ENCODE results near the gene CBL. TPM values are rescaled to one million over a fixed set of nuclear protein-coding genes. Genes with fewer than 3 reads are reported as not detected.

CBL gene
- total RNA-seq, 1 donor from 2014 or later = 39.0 TPM

DNA sequence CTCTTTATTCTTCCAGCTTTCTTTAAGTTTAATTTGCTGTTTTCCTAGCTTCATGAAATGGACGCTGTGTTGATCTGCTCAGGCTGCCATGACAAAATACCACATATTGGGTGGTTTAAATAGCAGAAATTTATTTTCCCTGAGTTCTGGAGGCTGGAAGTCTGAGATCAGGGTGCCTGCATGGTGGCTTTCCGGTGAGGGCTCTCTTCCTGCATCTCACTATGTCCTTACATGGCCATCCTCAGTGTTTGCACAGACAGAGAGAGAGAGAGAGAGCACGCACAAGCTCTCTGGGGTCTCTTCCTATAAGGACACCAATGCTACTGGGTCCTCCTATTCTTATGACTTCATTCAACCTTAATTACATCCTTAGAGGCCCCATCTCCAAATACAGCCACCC, 82.1 kb downstream of the CBL start:
- Histone ChIP-seq H3K9me3 (peaks cover 10% of the 10 kb centered on the region), H3K27me3 (ENCODE audit: low read depth) (no peaks in the 10 kb centered on the region), H3K4me1 (peaks cover 7% of the 10 kb centered on the region), H3K4me3 (no peak overlapping the region), H3K36me3 (peaks cover 64% of the 10 kb centered on the region), H3K27ac (no peak overlapping the region)
- DNase-seq (no peak), ATAC-seq (no peak)
- intact Hi-C loops (cut with DNase I) = no loop called here
- TF ChIP-seq, protein P1, sequence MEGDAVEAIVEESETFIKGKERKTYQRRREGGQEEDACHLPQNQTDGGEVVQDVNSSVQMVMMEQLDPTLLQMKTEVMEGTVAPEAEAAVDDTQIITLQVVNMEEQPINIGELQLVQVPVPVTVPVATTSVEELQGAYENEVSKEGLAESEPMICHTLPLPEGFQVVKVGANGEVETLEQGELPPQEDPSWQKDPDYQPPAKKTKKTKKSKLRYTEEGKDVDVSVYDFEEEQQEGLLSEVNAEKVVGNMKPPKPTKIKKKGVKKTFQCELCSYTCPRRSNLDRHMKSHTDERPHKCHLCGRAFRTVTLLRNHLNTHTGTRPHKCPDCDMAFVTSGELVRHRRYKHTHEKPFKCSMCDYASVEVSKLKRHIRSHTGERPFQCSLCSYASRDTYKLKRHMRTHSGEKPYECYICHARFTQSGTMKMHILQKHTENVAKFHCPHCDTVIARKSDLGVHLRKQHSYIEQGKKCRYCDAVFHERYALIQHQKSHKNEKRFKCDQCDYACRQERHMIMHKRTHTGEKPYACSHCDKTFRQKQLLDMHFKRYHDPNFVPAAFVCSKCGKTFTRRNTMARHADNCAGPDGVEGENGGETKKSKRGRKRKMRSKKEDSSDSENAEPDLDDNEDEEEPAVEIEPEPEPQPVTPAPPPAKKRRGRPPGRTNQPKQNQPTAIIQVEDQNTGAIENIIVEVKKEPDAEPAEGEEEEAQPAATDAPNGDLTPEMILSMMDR (IDR thresholded peaks at IDR 0.05) = no peak

DNA sequence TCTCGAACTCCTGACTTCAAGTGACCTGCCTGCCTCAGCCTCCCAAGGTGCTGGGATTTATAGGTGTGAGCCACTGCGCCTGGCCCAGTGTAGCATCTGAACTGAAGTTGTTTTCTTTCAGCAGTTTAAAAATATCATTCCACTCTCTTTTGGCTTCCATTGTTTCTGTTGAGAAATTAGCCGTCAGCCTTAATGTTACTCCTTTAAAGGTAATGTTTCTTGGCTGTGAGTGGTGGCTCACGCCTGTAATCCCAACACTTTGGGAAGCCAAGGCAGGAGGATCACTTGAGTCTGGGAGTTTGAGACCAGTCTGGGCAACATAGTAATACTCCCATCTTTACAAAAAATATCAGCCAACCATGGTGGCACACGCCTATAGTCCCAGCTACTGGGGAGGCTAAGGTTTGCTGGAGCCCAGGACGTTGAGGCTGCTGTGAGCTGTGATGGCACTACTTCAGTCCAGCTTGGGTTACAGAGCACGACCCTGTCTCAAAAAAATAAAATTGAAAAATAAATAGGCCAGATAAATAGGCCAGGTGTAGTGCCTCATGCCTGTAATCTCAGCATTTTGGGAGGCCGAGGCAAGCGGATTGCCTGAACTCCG, 84.9 kb downstream of the CBL start:
- peaks cover 10% of the 10 kb centered on the region for H3K9me3 ChIP-seq
- no peaks in the 10 kb centered on the region for H3K27me3 ChIP-seq (ENCODE audit: low read depth)
- peaks cover 61% of the 10 kb centered on the region for H3K36me3 ChIP-seq
- H3K4me1 ChIP-seq = no peaks in the 10 kb centered on the region
- H3K27ac ChIP-seq = no peak overlapping the region
- DNase-seq (no peak), ATAC-seq (no peak)
- intact Hi-C loops (cut with DNase I) = no loop called here
- TF ChIP-seq, protein P1 (IDR thresholded peaks at IDR 0.05) = no peak
- no peak overlapping the region for H3K4me3 ChIP-seq

DNA sequence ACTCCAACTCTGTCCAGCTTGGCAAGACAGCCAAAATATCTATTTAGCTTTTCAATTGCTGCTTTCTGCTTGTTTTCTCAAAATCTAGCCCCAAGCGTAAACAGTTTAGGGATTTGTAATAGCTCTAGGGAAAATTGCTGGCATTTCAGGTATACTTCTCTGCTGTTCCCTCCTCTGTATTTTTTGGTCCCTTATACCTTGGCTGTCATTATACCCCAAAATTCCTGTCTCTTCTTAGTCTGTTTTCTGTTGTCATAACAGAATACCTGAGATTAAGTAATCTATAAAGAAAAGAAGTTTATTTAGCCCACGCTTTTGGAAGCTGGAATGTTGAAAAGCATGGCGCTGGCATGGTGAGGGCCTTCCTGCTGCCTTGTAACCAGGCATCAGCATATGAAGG, 87.3 kb downstream of the CBL start:
- ATAC-seq (no peak), DNase-seq (no peak)
- Histone ChIP-seq H3K27ac (no peak overlapping the region), H3K36me3 (peaks cover 55% of the 10 kb centered on the region), H3K4me1 (no peaks in the 10 kb centered on the region), H3K27me3 (ENCODE audit: low read depth) (no peaks in the 10 kb centered on the region), H3K9me3 (peaks cover 10% of the 10 kb centered on the region), H3K4me3 (no peak overlapping the region)
- TF ChIP-seq, protein P1 (IDR thresholded peaks at IDR 0.05) = no peak
- intact Hi-C loops (cut with DNase I) = no loop called here

DNA sequence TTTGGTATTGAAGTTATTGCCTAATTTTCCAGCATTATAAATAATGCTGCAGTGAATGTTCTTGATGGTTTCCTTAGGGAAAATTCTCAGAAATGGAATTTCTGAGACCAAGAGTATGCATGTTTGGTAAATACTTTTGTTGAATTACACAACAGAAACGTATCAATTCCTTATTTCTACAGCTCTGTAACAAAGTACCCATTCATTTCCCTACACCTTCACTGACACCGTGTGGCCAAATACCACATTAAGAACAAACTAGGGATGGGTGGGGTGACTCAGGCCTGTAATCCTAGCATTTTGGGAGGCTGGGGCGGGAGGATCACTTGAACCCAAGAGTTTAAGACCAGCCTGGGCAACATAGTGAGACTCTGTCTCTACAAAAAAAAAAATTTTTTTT, 89.0 kb downstream of the CBL start:
- H3K4me1 ChIP-seq = no peaks in the 10 kb centered on the region
- intact Hi-C loops (cut with DNase I) = no loop called here
- peaks cover 61% of the 10 kb centered on the region for H3K36me3 ChIP-seq
- peaks cover 10% of the 10 kb centered on the region for H3K9me3 ChIP-seq
- no peak overlapping the region for H3K4me3 ChIP-seq
- H3K27ac ChIP-seq = no peak overlapping the region
- DNase-seq (no peak), ATAC-seq (no peak)
- TF ChIP-seq, protein P1 (IDR thresholded peaks at IDR 0.05) = no peak
- H3K27me3 ChIP-seq (ENCODE audit: low read depth) = no peaks in the 10 kb centered on the region

DNA sequence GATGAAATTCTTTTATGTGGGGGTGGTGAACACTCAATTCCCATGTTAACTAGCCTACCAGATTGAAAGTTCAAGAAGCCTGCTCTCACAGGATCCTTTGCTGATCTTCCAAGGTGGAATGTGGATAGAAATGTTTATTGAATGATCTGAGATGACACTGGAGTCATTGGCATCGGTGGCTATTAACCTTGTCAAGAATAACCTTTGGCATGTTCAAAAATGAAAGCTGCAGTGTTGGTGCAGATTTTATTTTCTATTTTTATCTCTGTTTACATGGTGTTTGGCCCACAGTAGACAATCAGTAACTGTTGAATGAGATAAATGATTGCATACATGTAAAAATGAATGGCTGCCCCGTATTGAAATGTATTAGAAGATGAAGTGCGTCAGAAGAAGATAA, 91.8 kb downstream of the CBL start:
- Histone ChIP-seq H3K9me3 (no peaks in the 10 kb centered on the region), H3K4me3 (no peak overlapping the region), H3K27ac (no peak overlapping the region), H3K36me3 (peaks cover 75% of the 10 kb centered on the region), H3K27me3 (ENCODE audit: low read depth) (no peaks in the 10 kb centered on the region), H3K4me1 (no peaks in the 10 kb centered on the region)
- no peak for ATAC-seq
- DNase-seq = no peak
- intact Hi-C loops (cut with DNase I) = no loop called here
- TF ChIP-seq, protein P1 (IDR thresholded peaks at IDR 0.05) = no peak
